OCI-LY3 (cell line): ENCODE results near the gene HNF1B.

Experiments used
- CTCF ChIP-seq: fragments of 200-600, 300-600 bp; sonication (generic); IDR thresholded peaks from 2 replicates; pipeline ENCODE4 v1.5.1; 2014; ENCODE audit warnings: antibody characterized with exemption, low read length, low read depth
- EZH2phosphoT487 ChIP-seq: fragments of 200-600 bp; shearing (Covaris generic); IDR thresholded peaks from 2 replicates; pipeline ENCODE4 v1.6.1; 2018; ENCODE audit warnings: antibody characterized with exemption, mixed run types, low read depth

- TF ChIP-seq CTCF: no peak
- no peak for TF ChIP-seq EZH2phosphoT487
Measured at GRCh38 chr17:37664214-37664613, 80.6 kb downstream of the HNF1B start.
